NT2/D1 (cell line): ENCODE results near the gene RIMS1.

ENCODE experiments used
- SUZ12 ChIP-seq: IDR thresholded peaks from 2 replicates; pipeline ENCODE4 v1.6.1; 2011; ENCODE audit not compliant: insufficient read length, insufficient read depth; ENCODE audit errors: extremely low read depth
- YY1 ChIP-seq: IDR thresholded peaks from 2 replicates; pipeline ENCODE4 v1.6.1; 2011; ENCODE audit not compliant: insufficient read length, insufficient read depth
- ZNF274 ChIP-seq: IDR thresholded peaks from 2 replicates; pipeline ENCODE4 v1.6.1; 2011; ENCODE audit warnings: mild to moderate bottlenecking, low read depth, low read length

- no peak for TF ChIP-seq ZNF274
- TF ChIP-seq YY1, result no peak
- TF ChIP-seq SUZ12, result no peak
Measured at GRCh38 chr6:72420409-72420808, 534.1 kb downstream of the RIMS1 start.
